AG09309 (cell line): ENCODE data around the gene EIF4A2.
"Not testable (repeated sequence)": the region's sequence is repeated elsewhere in the genome, so short reads cannot be mapped to it uniquely, and the experiment has no call there.

Source experiments
- DNase-seq: peaks from one replicate; pipeline ENCODE4 v3.0.0-alpha.2; 2010; ENCODE audit warnings: low read depth
- H3K4me3 ChIP-seq: 2 replicates; pipeline ENCODE4 v1.5.1; 2011; ENCODE audit warnings: mild to moderate bottlenecking, low read depth, low read length, moderate library complexity; ENCODE audit not compliant: control insufficient read depth
- CTCF ChIP-seq: IDR thresholded peaks from 2 replicates; pipeline ENCODE4 v1.5.1; 2011; ENCODE audit warnings: mild to moderate bottlenecking, low read depth, low read length, inconsistent platforms; ENCODE audit not compliant: insufficient read depth, control insufficient read depth; ENCODE audit errors: missing control alignments

EIF4A2 gene

GRCh38 chr3:186818956-186819355 lies 35.6 kb downstream of the EIF4A2 start:
- no peak for DNase-seq
- H3K4me3 ChIP-seq, result no peak overlapping the region
- TF ChIP-seq CTCF, result no peak

- peak; percentile 14 for DNase-seq
- peak; percentile 67 for TF ChIP-seq CTCF
- no peak overlapping the region for H3K4me3 ChIP-seq
These were observed 38.3 kb downstream of the EIF4A2 start for GRCh38 chr3:186821429-186822387.

- DNase-seq, result not testable (repeated sequence)
These were observed 39.0 kb downstream of the EIF4A2 start for GRCh38 chr3:186822388-186822759.

GRCh38 chr3:186823386-186823785 lies 40.0 kb downstream of the EIF4A2 start:
- no peak for TF ChIP-seq CTCF
- no peak for DNase-seq
- no peak overlapping the region for H3K4me3 ChIP-seq

More at GRCh38 chr3:186822388-186822759, 39.0 kb downstream of the EIF4A2 start:
- H3K4me3 ChIP-seq, result not testable (repeated sequence)

GRCh38 chr3:186824430-186825139 lies 41.2 kb downstream of the EIF4A2 start:
- no peak for TF ChIP-seq CTCF
- no peak for DNase-seq
- no peak overlapping the region for H3K4me3 ChIP-seq

GRCh38 chr3:186825294-186825821 lies 42.0 kb downstream of the EIF4A2 start:
- peak overlapping the region; percentile 4 for H3K4me3 ChIP-seq
- peak; percentile 14 for DNase-seq
- TF ChIP-seq CTCF, result no peak
